ENCODE data around the gene FXYD1. TPM values are rescaled to one million over a fixed set of nuclear protein-coding genes. Genes with fewer than 3 reads are reported as not detected.
"Not testable (repeated sequence)": the region's sequence is repeated elsewhere in the genome, so short reads cannot be mapped to it uniquely, and the experiment has no call there.

FXYD1 gene
- total RNA-seq, 1 donor from 2014 or later: 613 TPM

DNA sequence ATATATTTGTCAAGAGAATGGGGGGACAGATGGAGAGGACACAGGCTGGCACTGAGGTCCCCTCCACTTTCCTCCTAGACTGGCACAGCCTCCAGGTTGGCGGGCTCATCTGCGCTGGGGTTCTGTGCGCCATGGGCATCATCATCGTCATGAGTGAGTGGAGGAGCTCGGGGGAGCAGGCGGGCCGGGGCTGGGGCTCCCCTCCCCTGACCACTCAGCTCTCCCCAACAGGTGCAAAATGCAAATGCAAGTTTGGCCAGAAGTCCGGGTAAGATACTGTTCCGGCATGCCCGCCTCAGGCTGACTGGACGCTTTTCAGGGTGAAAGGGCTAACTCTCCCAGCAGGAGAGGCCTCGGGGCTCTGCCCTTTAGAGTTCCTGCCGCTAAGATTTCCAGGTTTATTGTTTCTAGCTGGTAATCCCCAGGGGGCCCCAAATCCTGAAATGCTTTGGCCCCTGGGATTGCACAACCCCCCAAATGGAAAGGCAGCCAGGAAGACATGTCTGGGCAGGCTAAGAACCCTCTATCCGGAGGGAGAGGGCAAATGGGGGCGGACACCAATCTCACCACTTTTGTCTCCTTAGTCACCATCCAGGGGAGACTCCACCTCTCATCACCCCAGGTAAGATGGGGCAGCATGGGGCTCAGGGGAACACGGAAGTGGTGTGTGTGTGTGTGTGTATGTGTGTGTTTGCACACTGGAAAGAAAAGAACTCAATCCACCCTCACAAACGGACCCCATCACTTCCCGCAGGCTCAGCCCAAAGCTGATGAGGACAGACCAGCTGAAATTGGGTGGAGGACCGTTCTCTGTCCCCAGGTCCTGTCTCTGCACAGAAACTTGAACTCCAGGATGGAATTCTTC lies 15.7 kb upstream of the FXYD1 start:
- intact Hi-C loops (cut with DNase I): no loop called here
- no peak for DNase-seq (ENCODE audit: low spot score)

DNA sequence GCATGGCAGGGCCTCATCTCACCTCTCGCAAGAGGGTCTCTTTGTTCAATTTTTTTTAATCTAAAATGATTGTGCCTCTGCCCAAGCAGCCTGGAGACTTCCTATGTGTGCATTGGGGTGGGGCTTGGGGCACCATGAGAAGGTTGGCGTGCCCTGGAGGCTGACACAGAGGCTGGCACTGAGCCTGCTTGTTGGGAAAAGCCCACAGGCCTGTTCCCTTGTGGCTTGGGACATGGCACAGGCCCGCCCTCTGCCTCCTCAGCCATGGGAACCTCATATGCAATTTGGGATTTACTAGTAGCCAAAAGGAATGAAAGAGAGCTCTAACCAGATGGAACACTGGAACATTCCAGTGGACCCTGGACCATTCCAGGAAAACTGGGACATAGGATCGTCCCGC lies 15.1 kb upstream of the FXYD1 start:
- intact Hi-C loops (cut with DNase I): no loop called here
- DNase-seq (ENCODE audit: low spot score): no peak

DNA sequence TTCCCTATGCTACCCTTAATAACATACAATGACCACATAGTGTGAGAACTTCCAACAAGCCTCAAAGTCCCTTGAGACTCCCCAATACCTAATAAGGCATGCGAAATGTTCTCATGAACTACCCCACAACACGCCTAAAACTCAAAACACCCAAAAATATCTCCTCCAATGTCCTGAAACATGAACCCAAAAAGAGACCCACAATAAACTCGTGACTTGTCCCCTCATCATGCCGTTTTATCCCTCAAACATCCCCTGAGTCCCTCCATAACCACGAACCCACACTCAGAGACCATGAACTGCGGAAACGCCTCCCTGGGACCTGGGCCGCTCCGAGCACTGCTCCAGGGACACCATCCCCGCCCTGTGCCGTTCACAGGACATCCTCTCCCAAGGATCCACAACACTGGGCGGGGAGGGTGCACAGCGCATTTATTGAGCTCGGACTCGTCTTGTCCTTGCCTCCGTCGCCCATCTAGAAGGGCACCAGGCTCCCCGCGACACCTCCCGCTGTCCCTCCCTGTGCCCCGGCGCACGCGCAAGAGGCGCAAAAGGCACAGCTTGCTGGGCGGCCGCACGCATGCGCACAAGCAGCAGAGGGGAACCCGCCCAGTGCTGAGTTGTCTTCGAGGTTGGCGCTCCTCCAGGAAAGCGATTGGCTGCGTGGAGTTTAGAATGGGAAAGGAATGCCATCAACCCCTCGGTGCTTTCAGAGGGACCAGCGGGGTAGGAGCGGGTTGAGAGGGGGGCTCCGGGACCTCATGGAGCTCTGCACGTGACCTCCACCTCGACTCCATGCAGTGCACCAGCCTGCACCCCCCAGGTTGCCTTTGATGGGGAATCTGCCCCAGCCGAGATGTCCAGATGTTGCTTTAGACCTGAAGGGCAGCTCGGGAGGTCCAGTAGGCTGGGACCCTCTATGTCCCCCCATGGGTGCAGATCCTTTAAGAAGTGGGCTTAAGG lies 14.2 kb upstream of the FXYD1 start:
- intact Hi-C loops (cut with DNase I): no loop called here
- DNase-seq (ENCODE audit: low spot score): peak; percentile 96

DNA sequence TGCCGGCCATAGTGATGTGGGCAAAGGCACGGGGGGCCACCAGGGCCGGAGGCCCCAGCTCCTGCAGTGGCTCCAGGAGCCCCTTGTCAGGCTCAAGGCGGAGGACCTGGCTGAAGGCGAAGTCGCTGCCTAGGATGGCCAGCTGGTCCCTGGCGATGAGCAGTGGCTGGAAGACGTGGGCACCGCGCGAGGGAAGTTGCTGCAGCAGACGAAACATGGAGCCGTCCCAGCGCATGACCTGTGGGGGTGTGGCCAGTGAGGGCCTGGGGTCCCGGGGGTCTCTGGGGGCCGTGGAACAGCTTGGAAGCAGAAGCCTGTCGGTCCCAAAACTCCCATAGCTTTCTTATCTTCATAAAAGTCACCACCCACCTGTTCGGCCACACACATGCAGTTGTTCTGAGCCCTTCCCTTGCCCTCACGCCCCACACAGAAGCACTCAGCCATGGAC lies 13.3 kb upstream of the FXYD1 start:
- intact Hi-C loops (cut with DNase I): no loop called here

DNA sequence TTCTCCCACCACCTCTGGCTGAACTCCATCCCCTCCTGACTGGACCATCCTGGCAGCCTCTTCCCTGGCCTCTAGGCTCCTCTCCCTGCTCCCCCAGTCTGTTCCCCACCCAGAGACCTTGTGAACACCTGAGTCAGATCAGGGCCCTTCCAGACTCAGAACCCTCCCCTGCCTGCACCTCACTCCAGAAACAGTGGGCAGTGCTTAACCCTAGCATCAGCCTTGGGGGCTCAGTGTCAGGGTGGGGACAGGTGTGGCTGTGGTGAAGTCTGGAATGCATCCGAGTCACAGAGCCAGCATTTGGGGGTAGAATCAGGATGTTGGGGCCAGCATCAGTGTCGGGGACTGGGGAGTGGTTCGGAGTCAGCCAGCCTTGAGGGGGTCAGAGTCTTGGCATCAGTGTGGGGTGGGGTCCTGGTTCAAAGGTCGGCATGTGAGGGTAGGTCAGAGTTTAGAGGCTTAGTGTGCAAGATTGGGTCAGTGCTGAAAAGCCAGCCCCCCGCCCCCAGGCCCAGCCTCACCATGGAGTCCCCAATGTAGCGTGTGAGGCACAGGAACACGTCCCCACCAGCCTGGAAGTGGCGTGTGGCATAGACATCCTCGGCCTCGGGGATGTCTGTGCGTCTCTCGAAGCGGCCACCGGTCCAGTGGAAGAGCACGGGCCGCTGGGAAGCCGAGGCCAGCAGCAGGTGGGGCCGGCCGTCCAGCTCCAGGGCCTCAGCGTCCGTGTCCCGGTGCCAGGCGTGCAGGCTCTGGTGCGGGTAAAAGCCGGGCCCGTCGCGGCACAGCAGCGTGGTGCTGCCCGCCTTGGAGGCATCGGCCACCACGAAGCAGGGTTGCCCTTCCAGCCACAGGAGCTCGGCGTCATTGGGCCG lies 12.6 kb upstream of the FXYD1 start:
- no peak for DNase-seq (ENCODE audit: low spot score)
- intact Hi-C loops (cut with DNase I): no loop called here

More for the DNA sequence above, 13.3 kb upstream of the FXYD1 start:
- DNase-seq (ENCODE audit: low spot score): no peak

DNA sequence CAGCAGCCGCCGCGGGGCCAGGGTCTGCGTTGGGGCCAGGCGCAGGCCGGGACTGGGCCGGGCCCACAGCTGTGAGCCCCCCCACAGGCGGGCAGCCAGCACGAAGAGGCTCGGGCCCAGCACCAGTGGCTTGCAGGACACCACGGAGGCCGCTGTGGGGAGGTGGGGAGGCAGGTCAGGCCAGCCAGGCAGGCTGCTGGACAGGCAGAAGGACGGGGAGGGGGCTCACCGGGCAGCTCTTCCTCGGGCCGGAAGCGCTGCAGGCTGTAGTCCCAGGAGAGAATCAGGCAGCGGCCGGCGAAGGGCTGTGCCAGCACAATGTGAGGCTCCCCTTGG lies 12.0 kb upstream of the FXYD1 start:
- intact Hi-C loops (cut with DNase I): no loop called here
- DNase-seq (ENCODE audit: low spot score): no peak

DNA sequence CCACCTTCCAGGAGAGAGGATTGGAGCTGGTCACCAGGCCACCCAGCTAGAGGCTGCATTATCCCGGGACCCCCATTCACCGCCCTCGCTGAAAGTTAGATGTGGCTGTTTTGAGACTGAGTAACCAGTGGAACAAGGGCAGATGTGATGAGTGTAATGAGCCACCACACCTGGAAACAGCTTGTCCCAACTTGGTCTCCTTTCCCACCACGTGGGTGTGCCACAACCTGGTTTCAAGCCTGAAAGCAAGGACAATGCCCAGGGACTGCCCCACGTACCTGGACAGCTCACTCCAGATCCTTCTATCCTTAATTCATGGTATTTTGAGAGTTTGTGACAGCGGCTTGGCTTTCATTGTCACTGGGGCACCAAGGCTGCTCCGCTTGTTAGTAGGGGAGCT lies 10.8 kb upstream of the FXYD1 start:
- intact Hi-C loops (cut with DNase I): no loop called here
- DNase-seq (ENCODE audit: low spot score): no peak

DNA sequence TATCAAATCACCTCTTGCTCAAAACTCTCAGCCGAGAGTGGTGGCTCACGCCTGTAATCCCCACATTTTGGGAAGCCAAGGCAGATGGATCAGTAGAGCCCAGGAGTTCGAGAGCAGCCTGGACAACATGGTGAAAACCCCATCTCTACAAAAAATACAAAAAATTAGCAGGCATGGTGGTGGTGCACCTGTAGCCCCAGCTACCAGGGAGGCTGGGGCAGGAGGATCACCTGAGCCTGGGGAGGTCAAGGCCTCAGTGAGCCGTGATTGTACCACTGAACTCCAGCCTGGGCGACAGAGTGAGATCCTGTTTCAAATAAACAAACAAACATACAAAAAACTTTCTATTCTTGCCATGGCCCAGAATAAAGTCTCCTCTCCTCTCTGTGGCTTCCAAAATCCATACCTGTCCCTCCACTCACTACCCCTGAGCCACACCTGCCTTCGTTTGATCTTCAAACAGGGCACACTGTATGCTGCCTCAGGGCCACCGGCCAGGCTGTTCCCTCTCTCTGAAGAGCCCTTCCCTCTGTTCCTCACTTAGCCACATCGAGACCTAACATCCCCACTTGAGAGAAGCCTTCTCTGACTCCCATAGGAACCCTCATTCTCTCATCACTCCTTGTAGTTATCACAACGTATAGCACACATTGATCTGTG lies 10.1 kb upstream of the FXYD1 start:
- no peak for DNase-seq (ENCODE audit: low spot score)
- intact Hi-C loops (cut with DNase I): no loop called here

DNA sequence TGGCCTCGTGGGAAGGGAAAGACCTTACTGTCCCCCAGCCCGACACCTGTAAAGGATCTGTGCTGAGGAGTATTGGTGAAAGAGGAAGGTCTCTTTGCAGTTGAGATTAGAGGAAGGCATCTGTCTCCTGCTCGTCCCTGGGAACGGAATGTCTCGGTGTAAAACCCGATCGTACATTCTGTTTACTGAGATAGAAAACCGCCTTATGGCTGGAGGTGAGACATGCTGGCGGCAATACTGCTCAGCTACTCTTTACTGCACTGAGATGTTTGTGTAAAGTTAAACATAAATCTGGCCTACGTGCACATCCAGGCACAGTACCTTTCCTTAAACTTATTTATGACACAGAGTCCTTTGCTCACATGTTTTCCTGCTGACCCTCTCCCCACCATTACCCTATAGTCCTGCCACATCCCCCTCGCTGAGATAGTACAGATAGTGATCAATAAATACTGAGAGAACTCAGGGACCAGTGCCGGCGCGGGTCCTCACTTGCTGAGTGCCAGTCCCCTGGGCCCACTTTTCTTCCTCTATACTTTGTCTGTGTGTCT lies 8.8 kb upstream of the FXYD1 start:
- intact Hi-C loops (cut with DNase I); DNase-seq (ENCODE audit: low spot score): not testable (repeated sequence)

DNA sequence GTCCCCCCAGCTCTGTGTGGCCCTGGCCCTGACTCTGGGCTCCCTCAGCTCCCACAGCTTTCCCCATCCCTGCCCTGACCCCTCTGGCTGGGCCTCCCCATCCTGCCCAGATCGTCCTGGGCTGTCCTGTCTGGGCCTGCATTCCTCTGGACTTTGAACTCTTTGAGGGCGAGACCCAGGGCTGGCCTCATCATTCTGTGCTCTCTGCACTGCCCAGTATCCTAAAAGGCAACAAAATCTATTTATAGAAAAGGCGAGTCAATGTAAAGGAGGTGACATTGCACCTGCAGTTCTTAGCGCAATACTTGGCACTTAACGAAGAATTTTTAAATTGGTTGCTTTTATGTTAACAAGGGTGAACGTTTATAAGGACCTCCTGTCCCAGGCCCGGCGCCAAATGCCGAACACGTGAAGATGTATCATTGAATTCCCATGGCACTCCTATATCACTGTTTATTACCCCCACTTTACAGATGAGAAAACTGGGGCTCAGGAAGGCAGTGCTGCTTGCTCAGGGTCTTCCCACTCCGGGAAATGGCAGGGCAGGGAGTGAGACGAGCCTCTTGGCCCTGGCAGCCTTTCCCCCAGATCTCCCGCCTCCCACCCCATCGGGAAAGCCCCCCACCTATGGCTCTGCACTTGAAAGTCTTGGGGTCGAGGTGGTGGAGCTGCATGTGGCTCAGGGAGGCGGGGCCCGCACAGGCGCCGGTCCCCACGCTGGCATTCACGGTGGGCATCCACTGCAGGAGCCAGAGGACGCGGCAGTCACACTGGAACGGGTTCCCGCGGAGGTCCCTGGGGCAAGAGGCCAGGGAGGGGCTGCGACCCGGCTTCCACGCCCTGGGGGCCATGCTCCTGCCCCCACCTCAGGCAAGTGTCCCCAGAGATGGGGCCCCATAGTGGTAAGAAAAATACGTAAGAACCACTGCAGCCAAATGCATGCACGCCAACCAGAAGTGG lies 7.6 kb upstream of the FXYD1 start:
- DNase-seq (ENCODE audit: low spot score): no peak
- intact Hi-C loops (cut with DNase I): no loop called here

DNA sequence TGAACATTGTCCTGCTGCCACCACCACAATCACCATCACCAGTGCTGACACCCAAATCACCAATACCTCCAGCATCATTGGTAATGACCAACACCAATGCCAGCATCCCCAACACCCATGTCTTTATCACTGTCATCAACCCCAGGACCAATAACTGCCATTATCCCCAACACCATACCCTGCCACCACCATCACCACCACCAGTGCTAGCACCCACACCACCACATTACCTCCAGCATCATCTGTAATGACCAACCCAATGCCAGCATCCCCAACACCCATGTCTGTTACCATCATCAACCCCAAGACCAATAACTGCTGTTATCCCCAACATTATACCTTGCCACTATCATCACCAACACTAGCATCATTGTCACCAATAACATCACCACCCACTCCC lies 6.4 kb upstream of the FXYD1 start:
- no peak for DNase-seq (ENCODE audit: low spot score)
- intact Hi-C loops (cut with DNase I): no loop called here

DNA sequence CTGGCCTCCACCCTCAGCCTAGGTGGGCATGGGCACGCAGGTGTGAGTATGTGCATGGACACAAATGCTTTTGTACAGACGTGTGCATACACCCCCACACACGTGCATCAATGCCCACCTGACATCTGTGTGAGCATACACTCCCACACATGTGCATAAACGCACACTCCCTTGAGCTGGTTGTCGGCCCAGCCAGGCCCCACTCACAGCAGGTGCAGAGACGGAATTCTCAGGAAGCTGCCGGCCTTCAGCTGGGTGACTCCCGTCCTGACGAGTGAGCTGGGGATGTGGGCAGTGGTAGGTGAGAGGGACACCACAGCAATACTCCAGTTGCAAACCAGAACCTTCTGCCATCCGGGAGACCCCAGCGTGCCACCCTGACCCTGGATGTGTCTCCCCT lies 4.8 kb upstream of the FXYD1 start:
- intact Hi-C loops (cut with DNase I): loop anchor here (2.0 kb wide), 1 partner anchor 67 kb away; no protein-coding TSS in a partner anchor
- DNase-seq (ENCODE audit: low spot score): no peak

DNA sequence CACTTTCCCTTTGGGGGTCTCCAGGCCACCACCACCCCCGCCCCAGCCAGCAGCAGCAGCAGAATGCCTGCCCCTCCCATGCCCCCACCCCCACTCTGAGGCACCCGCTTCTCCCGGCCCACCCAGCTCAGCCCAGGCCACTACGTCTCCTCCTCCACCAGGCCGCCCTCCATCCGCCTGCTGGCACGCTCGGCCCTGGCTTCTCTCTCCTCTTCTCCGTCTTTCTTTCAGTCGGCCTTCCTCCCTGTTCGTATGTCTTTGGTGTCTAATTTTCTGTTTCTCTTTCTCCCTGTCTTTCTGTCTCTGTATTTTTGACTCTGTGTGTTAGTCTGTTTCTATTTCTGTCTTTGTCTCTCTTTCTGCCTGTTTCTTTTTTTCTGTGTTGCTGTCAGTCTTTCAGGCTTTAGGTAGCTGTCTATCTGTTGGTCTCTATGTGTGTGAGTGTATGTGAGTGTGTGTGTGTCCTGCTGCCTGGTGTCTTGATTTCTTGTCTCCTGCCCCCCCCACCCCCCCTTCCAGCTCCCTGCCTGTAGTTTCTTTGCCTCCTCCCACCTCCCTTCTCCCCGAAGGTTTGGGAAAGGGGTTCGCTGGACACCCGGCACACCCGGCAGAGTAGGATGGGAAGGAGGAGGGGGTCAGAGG lies 3.9 kb upstream of the FXYD1 start, which contains the start of gene LGI4:
TSS of gene LGI4 (minus strand) at position 459 of the 642 bp plus-strand sequence. CDS start at position 80, 379 bp downstream.
- no peak for DNase-seq (ENCODE audit: low spot score)
- intact Hi-C loops (cut with DNase I): loop anchor here (1.0 to 2.0 kb wide), 2 partner anchors 20 to 68 kb away; no protein-coding TSS in a partner anchor

DNA sequence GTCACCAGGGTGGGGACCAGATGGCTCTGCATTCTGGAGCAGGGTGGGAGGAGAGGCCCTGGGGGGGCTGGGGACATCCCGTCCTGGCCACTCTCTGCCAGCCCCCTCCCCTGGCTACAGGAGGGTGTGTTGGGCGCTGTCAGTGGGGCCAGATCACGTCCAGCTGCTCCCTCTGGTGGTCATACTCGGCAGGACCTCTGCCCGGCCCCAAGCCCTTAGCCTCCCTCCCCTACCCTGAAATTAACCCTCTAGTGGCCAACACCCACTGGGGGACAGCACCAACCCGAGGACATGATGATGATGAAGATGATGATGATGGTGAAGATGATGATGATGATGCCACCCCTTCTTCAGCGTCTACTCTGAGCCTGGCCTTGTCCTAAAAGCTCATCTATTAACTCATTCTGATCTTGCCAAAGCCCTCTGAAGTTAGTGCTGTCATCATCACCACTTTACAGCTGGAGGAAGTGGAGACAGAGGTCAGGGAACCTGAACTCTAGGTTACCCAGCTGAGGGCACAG lies 3.2 kb upstream of the FXYD1 start:
- peak; percentile 90 for DNase-seq (ENCODE audit: low spot score)
- intact Hi-C loops (cut with DNase I): loop anchor here (1.0 to 2.0 kb wide), 2 partner anchors 21 to 69 kb away; no protein-coding TSS in a partner anchor

DNA sequence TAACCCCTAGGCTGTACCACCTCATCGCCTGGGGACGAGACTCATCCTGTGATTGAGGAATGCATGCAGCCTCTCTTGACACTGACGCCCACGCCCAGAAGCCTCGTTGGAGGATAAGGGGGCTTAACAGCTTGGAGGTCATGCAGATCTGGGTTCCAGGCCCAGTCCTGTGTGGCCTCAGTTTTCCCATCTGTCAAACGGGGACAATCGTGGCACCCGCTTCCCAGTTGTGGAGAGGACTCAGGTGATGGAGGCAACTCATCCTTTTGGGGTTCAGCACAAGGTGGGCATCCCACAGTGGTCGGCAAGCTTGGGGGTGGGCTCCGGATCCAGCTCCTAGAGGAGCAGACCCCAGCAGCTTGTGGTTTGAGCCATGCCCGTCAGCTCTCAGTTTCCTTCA lies 2.4 kb upstream of the FXYD1 start:
- intact Hi-C loops (cut with DNase I): no loop called here
- DNase-seq (ENCODE audit: low spot score): no peak

DNA sequence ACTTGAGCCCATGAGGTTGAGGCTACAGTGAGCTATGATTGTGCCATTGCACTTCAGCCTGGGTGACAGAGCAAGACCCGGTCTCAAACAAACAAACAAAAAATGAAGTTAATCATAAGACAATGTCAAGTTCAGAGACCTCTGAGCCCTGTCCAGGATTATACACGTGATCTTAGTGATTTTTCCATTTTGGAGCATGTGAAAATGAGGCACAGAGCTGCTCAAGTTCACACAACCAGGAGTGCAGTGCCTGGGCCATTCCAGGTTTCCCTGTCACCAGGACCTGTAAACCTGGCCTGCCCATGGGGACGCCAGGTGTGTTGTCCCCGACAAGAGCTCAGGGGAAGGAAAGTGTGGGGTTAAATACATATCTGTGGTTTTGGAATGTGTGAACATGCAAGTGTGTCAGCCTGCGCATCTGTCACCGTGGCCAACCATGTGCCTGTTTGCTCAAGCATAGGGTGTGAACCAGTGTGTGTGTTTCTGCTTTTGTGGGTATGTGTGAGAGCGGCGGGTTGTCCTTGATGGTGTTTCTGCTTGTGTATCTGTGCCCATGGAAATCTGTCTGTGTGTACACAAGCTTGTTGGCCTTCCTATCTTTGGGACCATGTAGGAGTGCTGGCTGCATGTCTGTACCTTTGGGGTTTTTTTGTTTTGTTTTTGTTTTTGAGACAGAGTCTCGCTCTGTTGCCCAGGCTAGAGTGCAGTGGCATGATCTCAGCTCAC lies 1.5 kb upstream of the FXYD1 start:
- intact Hi-C loops (cut with DNase I): no loop called here
- no peak for DNase-seq (ENCODE audit: low spot score)
